Measurements from ENCODE around the gene PDE10A.

Gene PDE10A

GRCh38 chr6:165481921-165482320 lies 181.1 kb downstream of the PDE10A start:
- no peaks in the 10 kb centered on the region for H3K27me3 ChIP-seq (ENCODE audit: insufficient read depth, poor library complexity, severe bottlenecking)
- H3K4me3 ChIP-seq (replicated peaks; ENCODE audit: insufficient read depth, low read length): no peak overlapping the region
- no peak for DNase-seq (ENCODE audit: low read depth in 1 of 2, low spot score in 1 of 2)
- no peak overlapping the region for H3K27ac ChIP-seq (replicated peaks)
- TF ChIP-seq SPI1 (IDR thresholded peaks at IDR 0.05; ENCODE audit: borderline replicate concordance, low read depth): no peak
- no peak for TF ChIP-seq GABPA (IDR thresholded peaks at IDR 0.05; ENCODE audit: low read depth)
- no peak for TF ChIP-seq CTCF (IDR thresholded peaks at IDR 0.05; ENCODE audit: insufficient read depth, low read length)
- TF ChIP-seq REST (IDR thresholded peaks at IDR 0.05; ENCODE audit: insufficient replicate concordance, low read depth): no peak
- TF ChIP-seq POLR2AphosphoS5 (IDR thresholded peaks at IDR 0.05; ENCODE audit: low read depth): no peak

- Histone ChIP-seq H3K27ac (replicated peaks) (no peak overlapping the region), H3K4me3 (replicated peaks; ENCODE audit: insufficient read depth, low read length) (no peak overlapping the region), H3K27me3 (ENCODE audit: insufficient read depth, poor library complexity, severe bottlenecking) (no peaks in the 10 kb centered on the region)
- TF ChIP-seq CTCF (IDR thresholded peaks at IDR 0.05; ENCODE audit: insufficient read depth, low read length) (no peak), SPI1 (IDR thresholded peaks at IDR 0.05; ENCODE audit: borderline replicate concordance, low read depth) (no peak), GABPA (IDR thresholded peaks at IDR 0.05; ENCODE audit: low read depth) (no peak), REST (IDR thresholded peaks at IDR 0.05; ENCODE audit: insufficient replicate concordance, low read depth) (no peak), POLR2AphosphoS5 (IDR thresholded peaks at IDR 0.05; ENCODE audit: low read depth) (no peak)
- DNase-seq (ENCODE audit: low read depth in 1 of 2, low spot score in 1 of 2): no peak
These were observed 182.1 kb downstream of the PDE10A start for GRCh38 chr6:165480916-165481315.

GRCh38 chr6:165478581-165478980 lies 184.5 kb downstream of the PDE10A start:
- Histone ChIP-seq H3K4me3 (replicated peaks; ENCODE audit: insufficient read depth, low read length) (no peak overlapping the region), H3K27ac (replicated peaks) (no peak overlapping the region), H3K27me3 (ENCODE audit: insufficient read depth, poor library complexity, severe bottlenecking) (no peaks in the 10 kb centered on the region)
- DNase-seq (ENCODE audit: low read depth in 1 of 2, low spot score in 1 of 2): no peak
- no peak for TF ChIP-seq CTCF (IDR thresholded peaks at IDR 0.05; ENCODE audit: insufficient read depth, low read length)
- no peak for TF ChIP-seq REST (IDR thresholded peaks at IDR 0.05; ENCODE audit: insufficient replicate concordance, low read depth)
- TF ChIP-seq POLR2AphosphoS5 (IDR thresholded peaks at IDR 0.05; ENCODE audit: low read depth): no peak
- TF ChIP-seq GABPA (IDR thresholded peaks at IDR 0.05; ENCODE audit: low read depth): no peak
- no peak for TF ChIP-seq SPI1 (IDR thresholded peaks at IDR 0.05; ENCODE audit: borderline replicate concordance, low read depth)

All from HL-60 (cell line).